MV-4-11 (cell line): ENCODE data around the gene ACAA2.

Source experiments
- DNase-seq: peaks from one replicate; lab custom pipeline; 2025; lab: John Stamatoyannopoulos, UW

ACAA2 gene

GRCh38 chr18:49742316-49743116, 70.8 kb downstream of the ACAA2 start:
- no peak for DNase-seq

GRCh38 chr18:49739275-49739674, 74.1 kb downstream of the ACAA2 start:
- no peak for DNase-seq

- DNase-seq: no peak
Measured at GRCh38 chr18:49738721-49739120, 74.6 kb downstream of the ACAA2 start.

GRCh38 chr18:49734836-49735235, 78.5 kb downstream of the ACAA2 start:
- DNase-seq: peak; percentile 66

GRCh38 chr18:49733896-49734585, 79.3 kb downstream of the ACAA2 start:
- peak; percentile 93 for DNase-seq

GRCh38 chr18:49733321-49733720, 80.0 kb downstream of the ACAA2 start:
- DNase-seq: no peak
